ENCODE data around the gene ZNF177.

Gene ZNF177

DNA sequence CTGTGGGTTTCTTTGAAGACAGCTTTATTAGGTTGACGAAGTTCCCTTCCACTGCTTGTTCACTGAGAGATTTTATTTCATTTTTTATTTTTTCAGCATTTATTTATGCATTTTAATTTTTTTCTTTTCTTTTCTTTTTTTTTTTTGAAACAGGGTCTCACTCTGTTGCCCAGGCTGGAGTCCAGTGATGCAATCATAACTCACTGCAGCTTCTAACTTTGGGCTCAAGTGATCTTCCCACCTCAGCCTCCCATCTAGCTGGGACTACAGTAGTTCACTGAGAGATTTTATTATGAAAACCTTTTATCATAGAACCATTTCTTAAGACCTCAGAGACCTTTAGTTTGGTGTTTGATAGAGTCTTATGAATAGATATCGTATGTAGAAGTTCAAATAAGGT is 10.3 kb upstream of the ZNF177 start:
- TF ChIP-seq MYC (IDR thresholded peaks at IDR 0.05; ENCODE audit: low read depth, low read length) = no peak
- TF ChIP-seq, protein P1, sequence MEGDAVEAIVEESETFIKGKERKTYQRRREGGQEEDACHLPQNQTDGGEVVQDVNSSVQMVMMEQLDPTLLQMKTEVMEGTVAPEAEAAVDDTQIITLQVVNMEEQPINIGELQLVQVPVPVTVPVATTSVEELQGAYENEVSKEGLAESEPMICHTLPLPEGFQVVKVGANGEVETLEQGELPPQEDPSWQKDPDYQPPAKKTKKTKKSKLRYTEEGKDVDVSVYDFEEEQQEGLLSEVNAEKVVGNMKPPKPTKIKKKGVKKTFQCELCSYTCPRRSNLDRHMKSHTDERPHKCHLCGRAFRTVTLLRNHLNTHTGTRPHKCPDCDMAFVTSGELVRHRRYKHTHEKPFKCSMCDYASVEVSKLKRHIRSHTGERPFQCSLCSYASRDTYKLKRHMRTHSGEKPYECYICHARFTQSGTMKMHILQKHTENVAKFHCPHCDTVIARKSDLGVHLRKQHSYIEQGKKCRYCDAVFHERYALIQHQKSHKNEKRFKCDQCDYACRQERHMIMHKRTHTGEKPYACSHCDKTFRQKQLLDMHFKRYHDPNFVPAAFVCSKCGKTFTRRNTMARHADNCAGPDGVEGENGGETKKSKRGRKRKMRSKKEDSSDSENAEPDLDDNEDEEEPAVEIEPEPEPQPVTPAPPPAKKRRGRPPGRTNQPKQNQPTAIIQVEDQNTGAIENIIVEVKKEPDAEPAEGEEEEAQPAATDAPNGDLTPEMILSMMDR (IDR thresholded peaks at IDR 0.05; ENCODE audit: low read depth, low read length) = no peak
- TF ChIP-seq POLR2A (IDR thresholded peaks at IDR 0.05; ENCODE audit: extremely low read depth, insufficient read length) = no peak
- TF ChIP-seq, protein P2, sequence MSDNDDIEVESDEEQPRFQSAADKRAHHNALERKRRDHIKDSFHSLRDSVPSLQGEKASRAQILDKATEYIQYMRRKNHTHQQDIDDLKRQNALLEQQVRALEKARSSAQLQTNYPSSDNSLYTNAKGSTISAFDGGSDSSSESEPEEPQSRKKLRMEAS (IDR thresholded peaks at IDR 0.05; ENCODE audit: low read depth, low read length) = no peak
- H3K4me3 ChIP-seq (ENCODE audit: low read depth, low read length) = no peak overlapping the region
- no peak for DNase-seq (ENCODE audit: low read depth)

DNA sequence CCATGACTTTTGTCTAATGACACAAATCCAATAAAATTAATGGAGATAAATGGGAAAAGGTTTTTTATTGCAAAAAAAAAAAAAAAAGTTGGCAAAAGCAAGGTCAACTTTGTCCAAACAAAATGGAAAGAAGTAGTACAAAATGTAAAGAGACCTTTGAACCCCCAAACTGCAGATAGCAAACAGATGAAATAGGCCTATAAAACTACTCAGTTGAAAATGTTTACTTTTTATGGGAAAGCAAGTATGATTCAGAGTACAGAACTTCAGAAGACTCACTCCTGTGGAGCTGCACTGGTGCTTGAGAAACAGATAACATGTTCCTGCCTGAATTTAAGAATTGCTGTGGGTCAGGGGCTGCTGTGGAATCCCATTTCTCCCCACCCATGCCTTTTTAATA is 9.8 kb upstream of the ZNF177 start:
- TF ChIP-seq MYC (IDR thresholded peaks at IDR 0.05; ENCODE audit: low read depth, low read length) (no peak), POLR2A (IDR thresholded peaks at IDR 0.05; ENCODE audit: extremely low read depth, insufficient read length) (no peak)
- TF ChIP-seq, protein P2 (IDR thresholded peaks at IDR 0.05; ENCODE audit: low read depth, low read length) = no peak
- TF ChIP-seq, protein P1 (IDR thresholded peaks at IDR 0.05; ENCODE audit: low read depth, low read length) = no peak
- H3K4me3 ChIP-seq (ENCODE audit: low read depth, low read length) = no peak overlapping the region
- DNase-seq (ENCODE audit: low read depth) = no peak

- H3K4me3 ChIP-seq (ENCODE audit: low read depth, low read length) = no peak overlapping the region
- TF ChIP-seq POLR2A (IDR thresholded peaks at IDR 0.05; ENCODE audit: extremely low read depth, insufficient read length) = no peak
- TF ChIP-seq, protein P1 (IDR thresholded peaks at IDR 0.05; ENCODE audit: low read depth, low read length) = no peak
- TF ChIP-seq MYC (IDR thresholded peaks at IDR 0.05; ENCODE audit: low read depth, low read length) = no peak
- TF ChIP-seq, protein P2 (IDR thresholded peaks at IDR 0.05; ENCODE audit: low read depth, low read length) = no peak
Measured at GRCh38 chr19:9354651-9355050, 8.2 kb upstream of the ZNF177 start.

GRCh38 chr19:9370738-9371619 is 8.2 kb downstream of the ZNF177 start:
- DNase-seq (ENCODE audit: low read depth) = no peak
- TF ChIP-seq, protein P2 (IDR thresholded peaks at IDR 0.05; ENCODE audit: low read depth, low read length) = no peak
- TF ChIP-seq, protein P1 (IDR thresholded peaks at IDR 0.05; ENCODE audit: low read depth, low read length) = no peak
- no peak for TF ChIP-seq POLR2A (IDR thresholded peaks at IDR 0.05; ENCODE audit: extremely low read depth, insufficient read length)
- no peak for TF ChIP-seq MYC (IDR thresholded peaks at IDR 0.05; ENCODE audit: low read depth, low read length)
- no peak overlapping the region for H3K4me3 ChIP-seq (ENCODE audit: low read depth, low read length)

More at GRCh38 chr19:9354651-9355050, 8.2 kb upstream of the ZNF177 start:
- no peak for DNase-seq (ENCODE audit: low read depth)

GRCh38 chr19:9381361-9381785 is 18.6 kb downstream of the ZNF177 start:
- H3K4me3 ChIP-seq (ENCODE audit: low read depth, low read length) = no peak overlapping the region
- TF ChIP-seq, protein P2 (IDR thresholded peaks at IDR 0.05; ENCODE audit: low read depth, low read length) = no peak
- peak; percentile 16 for DNase-seq (ENCODE audit: low read depth)

DNA sequence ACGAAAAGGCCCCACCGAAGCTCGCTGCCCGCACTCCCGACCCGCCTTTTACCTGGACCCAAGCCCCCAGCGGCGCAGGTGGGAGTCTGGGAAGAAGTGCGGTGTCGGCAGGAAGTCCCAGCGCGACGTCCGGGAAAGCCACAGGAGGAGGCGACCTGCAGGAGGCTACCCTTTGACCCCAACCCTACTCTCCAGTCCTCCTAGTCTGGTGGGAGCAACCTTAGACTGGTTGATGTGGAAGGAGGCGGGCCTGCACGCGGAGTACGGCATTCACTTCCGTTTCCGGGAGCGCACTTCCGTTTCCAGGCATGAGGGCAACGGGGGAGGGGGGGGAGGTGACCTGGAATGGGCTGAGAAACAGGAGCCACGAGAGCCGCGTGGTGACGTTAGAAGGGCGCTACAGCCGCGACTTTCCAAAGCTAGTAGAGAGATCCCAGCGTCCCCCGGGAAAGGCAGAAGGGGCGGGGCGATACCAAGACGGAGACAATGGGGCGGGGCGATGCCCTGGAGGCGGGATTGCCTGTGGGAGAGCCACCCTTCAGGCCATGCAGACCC is 44.1 kb downstream of the ZNF177 start:
- TF ChIP-seq POLR2A (IDR thresholded peaks at IDR 0.05; ENCODE audit: extremely low read depth, insufficient read length) = no peak
- TF ChIP-seq, protein P2 (IDR thresholded peaks at IDR 0.05; ENCODE audit: low read depth, low read length) = no peak
- TF ChIP-seq, protein P1 (IDR thresholded peaks at IDR 0.05; ENCODE audit: low read depth, low read length) = no peak
- TF ChIP-seq MYC (IDR thresholded peaks at IDR 0.05; ENCODE audit: low read depth, low read length) = no peak
- DNase-seq (ENCODE audit: low read depth) = no peak
- H3K4me3 ChIP-seq (ENCODE audit: low read depth, low read length) = no peak overlapping the region
